ENCODE measurements around the gene ASAP2.

ASAP2 gene

GRCh38 chr2:9379391-9379755, 172.8 kb downstream of the ASAP2 start:
- no peaks in the 10 kb centered on the region for H4K20me1 ChIP-seq (ENCODE audit: insufficient read depth)
- H3K4me1 ChIP-seq (ENCODE audit: low read depth, poor library complexity, severe bottlenecking): no peaks in the 10 kb centered on the region
- H2AFZ ChIP-seq (ENCODE audit: low read depth): no peak overlapping the region
- no peak overlapping the region for H3K4me3 ChIP-seq (IDR thresholded peaks at IDR 0.05; ENCODE audit: insufficient read depth, low read depth, low read length)
- H3K36me3 ChIP-seq (ENCODE audit: insufficient read depth): no peaks in the 10 kb centered on the region
- no peak for TF ChIP-seq CTCF (conservative IDR thresholded peaks at IDR 0.05; ENCODE audit: low read depth, low read length)
- no peak overlapping the region for H3K9ac ChIP-seq
- H3K27ac ChIP-seq: no peak overlapping the region
- H3K79me2 ChIP-seq (ENCODE audit: insufficient read depth, low read depth): no peaks in the 10 kb centered on the region
- H3K27me3 ChIP-seq (ENCODE audit: insufficient read depth, low read depth): no peaks in the 10 kb centered on the region
- no peak overlapping the region for H3K4me2 ChIP-seq

GRCh38 chr2:9380702-9381628, 174.4 kb downstream of the ASAP2 start:
- H2AFZ ChIP-seq (ENCODE audit: low read depth): no peak overlapping the region
- H3K27ac ChIP-seq: no peak overlapping the region
- TF ChIP-seq CTCF (conservative IDR thresholded peaks at IDR 0.05; ENCODE audit: low read depth, low read length): no peak
- no peak overlapping the region for H3K9ac ChIP-seq
- no peaks in the 10 kb centered on the region for H3K4me1 ChIP-seq (ENCODE audit: low read depth, poor library complexity, severe bottlenecking)
- no peaks in the 10 kb centered on the region for H3K79me2 ChIP-seq (ENCODE audit: insufficient read depth, low read depth)
- H4K20me1 ChIP-seq (ENCODE audit: insufficient read depth): no peaks in the 10 kb centered on the region
- H3K27me3 ChIP-seq (ENCODE audit: insufficient read depth, low read depth): no peaks in the 10 kb centered on the region
- no peak overlapping the region for H3K4me3 ChIP-seq (IDR thresholded peaks at IDR 0.05; ENCODE audit: insufficient read depth, low read depth, low read length)
- H3K36me3 ChIP-seq (ENCODE audit: insufficient read depth): no peaks in the 10 kb centered on the region
- no peak overlapping the region for H3K4me2 ChIP-seq

GRCh38 chr2:9382604-9383235, 176.1 kb downstream of the ASAP2 start:
- no peak overlapping the region for H3K4me3 ChIP-seq (IDR thresholded peaks at IDR 0.05; ENCODE audit: insufficient read depth, low read depth, low read length)
- no peak overlapping the region for H3K4me2 ChIP-seq
- H3K9ac ChIP-seq: no peak overlapping the region
- no peak overlapping the region for H3K27ac ChIP-seq
- H3K36me3 ChIP-seq (ENCODE audit: insufficient read depth): no peaks in the 10 kb centered on the region
- no peak for TF ChIP-seq CTCF (conservative IDR thresholded peaks at IDR 0.05; ENCODE audit: low read depth, low read length)
- H3K4me1 ChIP-seq (ENCODE audit: low read depth, poor library complexity, severe bottlenecking): no peaks in the 10 kb centered on the region
- H2AFZ ChIP-seq (ENCODE audit: low read depth): no peak overlapping the region
- no peaks in the 10 kb centered on the region for H3K27me3 ChIP-seq (ENCODE audit: insufficient read depth, low read depth)
- no peaks in the 10 kb centered on the region for H3K79me2 ChIP-seq (ENCODE audit: insufficient read depth, low read depth)
- no peaks in the 10 kb centered on the region for H4K20me1 ChIP-seq (ENCODE audit: insufficient read depth)

GRCh38 chr2:9384521-9384920, 177.9 kb downstream of the ASAP2 start:
- Histone ChIP-seq H3K4me3 (IDR thresholded peaks at IDR 0.05; ENCODE audit: insufficient read depth, low read depth, low read length) (no peak overlapping the region), H2AFZ (ENCODE audit: low read depth) (no peak overlapping the region), H3K27ac (no peak overlapping the region), H3K4me2 (no peak overlapping the region), H3K36me3 (ENCODE audit: insufficient read depth) (no peaks in the 10 kb centered on the region), H3K27me3 (ENCODE audit: insufficient read depth, low read depth) (no peaks in the 10 kb centered on the region), H3K79me2 (ENCODE audit: insufficient read depth, low read depth) (no peaks in the 10 kb centered on the region), H4K20me1 (ENCODE audit: insufficient read depth) (no peaks in the 10 kb centered on the region), H3K4me1 (ENCODE audit: low read depth, poor library complexity, severe bottlenecking) (no peaks in the 10 kb centered on the region), H3K9ac (no peak overlapping the region)
- no peak for TF ChIP-seq CTCF (conservative IDR thresholded peaks at IDR 0.05; ENCODE audit: low read depth, low read length)

Measured in KMS-11 (cell line).